Activated CD4-positive, alpha-beta T cell treated with anti-CD3 and anti-CD28 coated beads for 24 hours (primary cell): ENCODE data around the gene SHC3.
A peak's percentile ranks its signal among the peaks of the same experiment; 100 is the strongest.

Experiments
- DNase-seq, 2 donors: peaks; one replicate each; pipeline ENCODE4 v3.0.0-alpha.2; 2020; ENCODE audit warnings: low read depth in 2 of 2

The SHC3 gene

GRCh38 chr9:89001917-89002540 is 176.6 kb downstream of the SHC3 start:
- no peak for DNase-seq

GRCh38 chr9:89000973-89001916 is 177.4 kb downstream of the SHC3 start:
- DNase-seq: peak; percentile 70 to 78

GRCh38 chr9:89000371-89000781 is 178.2 kb downstream of the SHC3 start:
- DNase-seq: no peak

- DNase-seq: no peak
Measured at GRCh38 chr9:88998911-88999310, 179.7 kb downstream of the SHC3 start.

GRCh38 chr9:88998503-88998902 is 180.1 kb downstream of the SHC3 start:
- no peak for DNase-seq

- DNase-seq: no peak
Measured at GRCh38 chr9:88997646-88998045, 181.0 kb downstream of the SHC3 start.

GRCh38 chr9:88996921-88997235 is 181.7 kb downstream of the SHC3 start:
- no peak for DNase-seq

- no peak for DNase-seq
Measured at GRCh38 chr9:88996046-88996920, 182.3 kb downstream of the SHC3 start.

- DNase-seq: no peak
Measured at GRCh38 chr9:88995627-88996026, 183.0 kb downstream of the SHC3 start.

GRCh38 chr9:88995200-88995577 is 183.4 kb downstream of the SHC3 start:
- DNase-seq: no peak

- DNase-seq: no peak
Measured at GRCh38 chr9:88994469-88995199, 184.0 kb downstream of the SHC3 start.

GRCh38 chr9:88993871-88994460 is 184.7 kb downstream of the SHC3 start:
- no peak for DNase-seq

GRCh38 chr9:88993327-88993726 is 185.3 kb downstream of the SHC3 start:
- no peak for DNase-seq

- DNase-seq: no peak
Measured at GRCh38 chr9:88992556-88992955, 186.1 kb downstream of the SHC3 start.

GRCh38 chr9:88991066-88992034 is 187.3 kb downstream of the SHC3 start, which contains the start of gene S1PR3:
S1PR3 (plus strand) TSS chr9:88991468; CDS start chr9:89001201, 9,733 bp downstream.
- peak in 1 of 2 donors; percentile 33 for DNase-seq

- no peak for DNase-seq
Measured at GRCh38 chr9:88990729-88991065, 187.9 kb downstream of the SHC3 start.

- no peak for DNase-seq
Measured at GRCh38 chr9:88990041-88990728, 188.4 kb downstream of the SHC3 start.

- DNase-seq: no peak
Measured at GRCh38 chr9:88988796-88989641, 189.6 kb downstream of the SHC3 start.
